LNCAP (cell line): ENCODE data around the gene OR5H6.

Source experiments
- CTCF ChIP-seq: fragments of 450-650 bp; IDR thresholded peaks from 2 replicates; pipeline ENCODE4 v1.5.1; 2017; ENCODE audit warnings: mild to moderate bottlenecking

The OR5H6 gene

GRCh38 chr3:98263944-98264343 lies at the start of gene OR5H6:
OR5H6 (plus strand) TSS chr3:98264244; CDS start chr3:98264333, 89 bp downstream.
- TF ChIP-seq CTCF, result no peak

GRCh38 chr3:98215051-98215450 lies 49.0 kb upstream of the OR5H6 start:
- TF ChIP-seq CTCF, result no peak

- TF ChIP-seq CTCF, result no peak
These were observed 40.0 kb upstream of the OR5H6 start for GRCh38 chr3:98223907-98224672.

GRCh38 chr3:98232489-98232888 lies 31.6 kb upstream of the OR5H6 start:
- no peak for TF ChIP-seq CTCF

- no peak for TF ChIP-seq CTCF
These were observed 30.6 kb upstream of the OR5H6 start for GRCh38 chr3:98233468-98233867.

GRCh38 chr3:98240131-98240530 lies 23.9 kb upstream of the OR5H6 start:
- no peak for TF ChIP-seq CTCF

GRCh38 chr3:98242155-98242554 lies 21.9 kb upstream of the OR5H6 start:
- TF ChIP-seq CTCF, result no peak

GRCh38 chr3:98243843-98244242 lies 20.2 kb upstream of the OR5H6 start:
- TF ChIP-seq CTCF, result no peak
